ENCODE results near the gene AGAP3.

Gene AGAP3

DNA sequence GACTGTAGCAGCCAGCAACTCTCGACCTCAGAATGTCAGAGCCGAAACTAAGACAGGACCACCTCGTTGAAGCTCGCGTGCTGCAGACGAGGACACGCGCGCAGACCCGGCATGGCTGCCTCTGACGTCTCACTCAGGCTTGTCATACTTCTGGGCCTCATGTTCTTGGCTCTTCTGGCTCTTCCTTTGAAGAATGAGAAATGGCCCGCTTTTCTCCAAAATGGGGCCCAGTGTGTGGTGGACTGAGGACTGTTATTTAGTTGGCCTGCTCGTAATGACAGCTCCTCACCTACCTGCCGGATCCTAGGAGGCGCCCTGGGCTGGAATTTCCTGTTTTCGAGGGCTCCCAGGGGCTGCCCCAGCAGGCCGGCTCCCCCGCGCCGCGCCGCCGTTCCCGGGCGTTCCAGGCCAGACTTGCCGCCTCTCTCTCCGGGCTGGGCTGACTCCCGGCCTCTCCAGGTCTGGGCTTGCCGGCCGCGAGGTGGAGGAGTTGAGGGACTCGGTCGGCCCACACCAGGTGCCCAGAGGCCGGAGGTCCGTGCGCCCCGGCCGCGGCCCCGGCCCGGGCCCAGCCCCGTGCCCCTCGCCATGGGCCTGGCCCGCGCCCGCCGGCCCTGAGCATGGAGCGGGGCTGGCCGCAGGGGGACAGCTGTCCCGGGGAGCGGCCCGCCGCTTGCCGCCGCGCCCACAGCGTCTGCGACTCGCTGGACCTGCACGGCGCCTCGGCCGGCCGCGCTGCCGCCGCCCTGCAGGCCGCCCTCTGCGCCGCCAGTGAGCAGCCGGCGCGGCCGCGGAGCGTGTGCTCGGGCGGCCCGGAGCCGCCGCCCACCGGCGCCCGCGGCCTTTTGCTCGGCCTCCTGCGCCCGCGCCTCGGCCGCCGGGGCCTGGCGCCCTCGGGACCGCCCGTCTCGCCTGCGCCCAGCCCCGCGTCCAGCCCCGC lies 28.1 kb downstream of the AGAP3 start:
- peaks cover 40% of the 10 kb centered on the region for H3K4me1 ChIP-seq (ENCODE audit: control insufficient read depth, insufficient read depth, low read length, poor library complexity, severe bottlenecking)
- peak overlapping the region; percentile 98 for H3K27ac ChIP-seq (ENCODE audit: low read depth, low read length, severe bottlenecking)
- no peaks in the 10 kb centered on the region for H3K9me3 ChIP-seq (ENCODE audit: control insufficient read depth, low read length)
- 7% methylated on average over 70 to 75 of the region's 101 CpGs for WGBS, 2 experiments (ENCODE audit: insufficient coverage in 2 of 2)
- peak overlapping the region; percentile 33 for H3K4me3 ChIP-seq (ENCODE audit: extremely low read depth, insufficient read depth, low read length, poor library complexity, severe bottlenecking)
- peaks cover 29% of the 10 kb centered on the region for H3K36me3 ChIP-seq (ENCODE audit: control insufficient read depth, insufficient read depth, low read length)

GRCh38 chr7:151115121-151115835 lies 29.0 kb downstream of the AGAP3 start:
- WGBS, 2 experiments (ENCODE audit: insufficient coverage in 2 of 2) = 1 to 3% methylated on average over 72 to 95 of the region's 114 CpGs
- H3K36me3 ChIP-seq (ENCODE audit: control insufficient read depth, insufficient read depth, low read length) = peaks cover 37% of the 10 kb centered on the region
- no peaks in the 10 kb centered on the region for H3K9me3 ChIP-seq (ENCODE audit: control insufficient read depth, low read length)
- H3K4me3 ChIP-seq (ENCODE audit: extremely low read depth, insufficient read depth, low read length, poor library complexity, severe bottlenecking) = peak overlapping the region; percentile 39
- no peak overlapping the region for H3K27ac ChIP-seq (ENCODE audit: low read depth, low read length, severe bottlenecking)
- peaks cover 34% of the 10 kb centered on the region for H3K4me1 ChIP-seq (ENCODE audit: control insufficient read depth, insufficient read depth, low read length, poor library complexity, severe bottlenecking)

DNA sequence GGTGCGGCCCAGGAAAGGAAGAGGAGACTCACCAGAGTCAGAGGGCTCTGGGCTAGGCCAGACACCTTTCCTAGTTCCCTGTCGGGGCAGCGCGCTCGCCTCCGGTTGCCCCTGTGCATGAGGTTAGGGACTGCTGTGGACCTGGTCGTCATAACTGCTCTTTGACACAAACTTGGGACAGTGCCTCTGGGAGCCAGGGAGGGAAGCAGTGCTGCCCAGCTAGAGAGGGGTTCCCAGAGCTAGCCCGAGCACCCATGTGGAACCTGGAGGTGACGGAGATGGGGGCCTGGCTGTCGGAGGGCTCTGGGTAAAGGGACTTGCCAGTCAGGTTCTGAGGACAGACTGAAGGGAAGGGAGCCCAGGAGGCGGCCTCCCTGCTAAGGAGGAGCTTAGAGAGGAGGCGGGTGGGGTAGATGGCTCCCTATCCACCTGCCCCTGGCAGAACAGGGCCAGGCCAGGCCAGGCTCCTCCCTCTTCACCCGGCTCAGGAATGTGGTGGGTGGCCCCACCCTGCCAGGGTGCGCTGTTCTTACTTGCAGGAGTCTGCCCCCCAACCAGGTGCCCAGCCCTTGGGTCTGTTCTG lies 29.7 kb downstream of the AGAP3 start:
- 55 to 61% methylated on average over 10 to 12 of the region's 14 CpGs for WGBS, 2 experiments (ENCODE audit: insufficient coverage in 2 of 2)
- Histone ChIP-seq H3K9me3 (ENCODE audit: control insufficient read depth, low read length) (no peaks in the 10 kb centered on the region), H3K27ac (ENCODE audit: low read depth, low read length, severe bottlenecking) (no peak overlapping the region), H3K4me3 (ENCODE audit: extremely low read depth, insufficient read depth, low read length, poor library complexity, severe bottlenecking) (peak overlapping the region; percentile 39), H3K4me1 (ENCODE audit: control insufficient read depth, insufficient read depth, low read length, poor library complexity, severe bottlenecking) (peaks cover 32% of the 10 kb centered on the region), H3K36me3 (ENCODE audit: control insufficient read depth, insufficient read depth, low read length) (peaks cover 44% of the 10 kb centered on the region)

GRCh38 chr7:151116603-151117440 lies 30.5 kb downstream of the AGAP3 start:
- Histone ChIP-seq H3K36me3 (ENCODE audit: control insufficient read depth, insufficient read depth, low read length) (peaks cover 47% of the 10 kb centered on the region), H3K9me3 (ENCODE audit: control insufficient read depth, low read length) (no peaks in the 10 kb centered on the region), H3K4me3 (ENCODE audit: extremely low read depth, insufficient read depth, low read length, poor library complexity, severe bottlenecking) (peak overlapping the region; percentile 39), H3K4me1 (ENCODE audit: control insufficient read depth, insufficient read depth, low read length, poor library complexity, severe bottlenecking) (peaks cover 24% of the 10 kb centered on the region), H3K27ac (ENCODE audit: low read depth, low read length, severe bottlenecking) (no peak overlapping the region)
- 93 to 96% methylated on average over 24 of the region's 27 CpGs for WGBS, 2 experiments (ENCODE audit: insufficient coverage in 2 of 2)

GRCh38 chr7:151117565-151117964 lies 31.3 kb downstream of the AGAP3 start:
- peaks cover 47% of the 10 kb centered on the region for H3K36me3 ChIP-seq (ENCODE audit: control insufficient read depth, insufficient read depth, low read length)
- 96 to 99% methylated on average over 7 to 8 of the region's 12 CpGs for WGBS, 2 experiments (ENCODE audit: insufficient coverage in 2 of 2)
- H3K27ac ChIP-seq (ENCODE audit: low read depth, low read length, severe bottlenecking) = no peak overlapping the region
- H3K4me3 ChIP-seq (ENCODE audit: extremely low read depth, insufficient read depth, low read length, poor library complexity, severe bottlenecking) = no peak overlapping the region
- no peaks in the 10 kb centered on the region for H3K9me3 ChIP-seq (ENCODE audit: control insufficient read depth, low read length)
- peaks cover 17% of the 10 kb centered on the region for H3K4me1 ChIP-seq (ENCODE audit: control insufficient read depth, insufficient read depth, low read length, poor library complexity, severe bottlenecking)

GRCh38 chr7:151118108-151119054 lies 32.1 kb downstream of the AGAP3 start:
- H3K9me3 ChIP-seq (ENCODE audit: control insufficient read depth, low read length) = no peaks in the 10 kb centered on the region
- no peak overlapping the region for H3K4me3 ChIP-seq (ENCODE audit: extremely low read depth, insufficient read depth, low read length, poor library complexity, severe bottlenecking)
- H3K27ac ChIP-seq (ENCODE audit: low read depth, low read length, severe bottlenecking) = no peak overlapping the region
- H3K4me1 ChIP-seq (ENCODE audit: control insufficient read depth, insufficient read depth, low read length, poor library complexity, severe bottlenecking) = peaks cover 10% of the 10 kb centered on the region
- H3K36me3 ChIP-seq (ENCODE audit: control insufficient read depth, insufficient read depth, low read length) = peaks cover 47% of the 10 kb centered on the region
- 95 to 96% methylated on average over 36 to 37 of the region's 38 CpGs for WGBS, 2 experiments (ENCODE audit: insufficient coverage in 2 of 2)

DNA sequence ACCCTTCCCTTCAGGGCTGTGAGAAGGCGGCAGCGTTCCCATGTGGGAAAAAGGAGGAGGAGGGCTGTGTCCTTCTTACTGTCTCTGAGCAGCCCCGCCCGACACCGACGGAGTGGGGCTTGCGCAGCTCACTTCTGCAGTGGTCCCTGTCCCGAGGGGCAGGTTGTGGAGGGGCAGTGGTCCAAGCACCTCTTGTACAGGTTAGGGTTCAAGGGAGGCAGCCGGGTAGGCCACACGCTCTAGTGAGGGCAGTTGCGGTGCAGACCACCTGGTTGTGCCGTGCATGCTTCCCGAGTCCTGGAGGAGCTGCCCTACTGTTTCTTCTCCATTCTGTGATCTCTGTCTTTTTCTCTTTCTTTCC lies 32.8 kb downstream of the AGAP3 start:
- peaks cover 10% of the 10 kb centered on the region for H3K4me1 ChIP-seq (ENCODE audit: control insufficient read depth, insufficient read depth, low read length, poor library complexity, severe bottlenecking)
- no peak overlapping the region for H3K4me3 ChIP-seq (ENCODE audit: extremely low read depth, insufficient read depth, low read length, poor library complexity, severe bottlenecking)
- H3K36me3 ChIP-seq (ENCODE audit: control insufficient read depth, insufficient read depth, low read length) = peaks cover 52% of the 10 kb centered on the region
- no peaks in the 10 kb centered on the region for H3K9me3 ChIP-seq (ENCODE audit: control insufficient read depth, low read length)
- no peak overlapping the region for H3K27ac ChIP-seq (ENCODE audit: low read depth, low read length, severe bottlenecking)
- 99% methylated on average over 11 to 13 of the region's 13 CpGs for WGBS, 2 experiments (ENCODE audit: insufficient coverage in 2 of 2)

DNA sequence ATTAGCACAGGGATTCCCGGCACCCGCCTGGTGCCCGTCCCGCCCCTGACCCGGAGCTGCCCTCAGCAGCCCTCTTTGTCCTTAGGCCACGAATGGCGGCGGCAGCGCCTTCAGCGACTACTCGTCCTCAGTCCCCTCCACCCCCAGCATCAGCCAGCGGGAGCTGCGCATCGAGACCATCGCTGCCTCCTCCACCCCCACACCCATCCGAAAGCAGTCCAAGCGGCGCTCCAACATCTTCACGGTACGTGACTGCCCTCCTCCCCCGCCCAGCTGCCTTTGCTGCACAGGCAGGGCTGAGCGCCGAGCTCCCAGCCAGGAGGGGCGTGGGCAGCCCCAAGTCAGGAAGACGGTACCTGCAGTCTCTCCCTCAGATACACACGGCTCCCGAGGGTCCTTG lies 33.6 kb downstream of the AGAP3 start:
- no peak overlapping the region for H3K4me3 ChIP-seq (ENCODE audit: extremely low read depth, insufficient read depth, low read length, poor library complexity, severe bottlenecking)
- peaks cover 59% of the 10 kb centered on the region for H3K36me3 ChIP-seq (ENCODE audit: control insufficient read depth, insufficient read depth, low read length)
- peaks cover 10% of the 10 kb centered on the region for H3K4me1 ChIP-seq (ENCODE audit: control insufficient read depth, insufficient read depth, low read length, poor library complexity, severe bottlenecking)
- H3K27ac ChIP-seq (ENCODE audit: low read depth, low read length, severe bottlenecking) = no peak overlapping the region
- H3K9me3 ChIP-seq (ENCODE audit: control insufficient read depth, low read length) = no peaks in the 10 kb centered on the region
- 94 to 96% methylated on average over 14 to 27 of the region's 27 CpGs for WGBS, 2 experiments (ENCODE audit: insufficient coverage in 2 of 2)

GRCh38 chr7:151120896-151121295 lies 34.6 kb downstream of the AGAP3 start:
- no peak overlapping the region for H3K27ac ChIP-seq (ENCODE audit: low read depth, low read length, severe bottlenecking)
- H3K9me3 ChIP-seq (ENCODE audit: control insufficient read depth, low read length) = no peaks in the 10 kb centered on the region
- H3K36me3 ChIP-seq (ENCODE audit: control insufficient read depth, insufficient read depth, low read length) = peaks cover 62% of the 10 kb centered on the region
- H3K4me3 ChIP-seq (ENCODE audit: extremely low read depth, insufficient read depth, low read length, poor library complexity, severe bottlenecking) = no peak overlapping the region
- WGBS, 2 experiments (ENCODE audit: insufficient coverage in 2 of 2) = 95 to 98% methylated on average over 21 to 22 of the region's 22 CpGs
- peaks cover 17% of the 10 kb centered on the region for H3K4me1 ChIP-seq (ENCODE audit: control insufficient read depth, insufficient read depth, low read length, poor library complexity, severe bottlenecking)
